ENCODE measurements around the gene FBXW5. TPM values are rescaled to one million over a fixed set of nuclear protein-coding genes. Genes with fewer than 3 reads are reported as not detected.

Gene FBXW5
- total RNA-seq, 1 experiment from 2014 or later: 88.0 TPM

DNA sequence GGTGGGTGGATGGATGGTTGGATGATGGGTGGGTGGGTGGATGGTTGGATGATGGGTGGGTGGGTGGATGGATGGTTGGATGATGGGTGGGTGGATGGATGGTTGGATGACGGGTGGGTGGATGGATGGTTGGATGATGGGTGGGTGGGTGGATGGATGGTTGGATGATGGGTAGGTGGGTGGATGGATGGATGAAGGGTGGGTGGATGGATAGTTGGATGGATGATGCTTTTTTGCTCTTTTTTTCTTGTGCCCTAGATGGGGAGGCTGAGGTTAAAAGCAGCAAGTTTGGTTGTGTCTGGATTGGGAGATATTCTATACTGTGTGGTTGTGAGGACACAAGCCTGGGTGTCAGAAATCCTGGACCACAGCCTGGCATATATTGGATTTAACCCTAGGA lies 12.9 kb upstream of the FBXW5 start:
- no peaks in the 10 kb centered on the region for H4K20me1 ChIP-seq (ENCODE audit: insufficient read depth)
- no peaks in the 10 kb centered on the region for H3K4me1 ChIP-seq (ENCODE audit: control insufficient read depth in 1 of 2, insufficient read depth in 2 of 2, low read length in 2 of 2)
- no peaks in the 10 kb centered on the region for H3K36me3 ChIP-seq (ENCODE audit: control insufficient read depth in 1 of 2, insufficient read depth in 2 of 2, low read length in 2 of 2)
- no TSS peak for BruUV-seq (replicated peaks)
- no peaks in the 10 kb centered on the region for H3K9me2 ChIP-seq (ENCODE audit: insufficient read depth)
- no peak for ATAC-seq
- H3K4me3 ChIP-seq (replicated peaks in 1 of 2; ENCODE audit: low read depth in 1 of 2, low read length in 2 of 2): no peak overlapping the region
- H2AFZ ChIP-seq (ENCODE audit: low read depth, low read length, poor library complexity, severe bottlenecking): no peak overlapping the region
- ChIA-PET CTCF (no interaction called here), RAD21 (ENCODE audit: low non-redundant PET in 1 of 2, low total read pairs in 2 of 2, uncharacterized antibody in 2 of 2, unreplicated experiment in 2 of 2) (no interaction called here), POLR2A (no interaction called here)
- no peak for DNase-seq (ENCODE audit: low read depth, low spot score)
- H3K27me3 ChIP-seq (ENCODE audit: insufficient read depth, low read length): no peaks in the 10 kb centered on the region
- no peak for TF ChIP-seq EZH2phosphoT487 (IDR thresholded peaks at IDR 0.05; ENCODE audit: borderline replicate concordance)
- intact Hi-C loops (cut with micrococcal nuclease): no loop called here
- no peaks in the 10 kb centered on the region for H3K79me2 ChIP-seq (ENCODE audit: insufficient read depth, low read length)
- no peak overlapping the region for H3K27ac ChIP-seq (ENCODE audit: low read depth, low read length)
- no peak overlapping the region for H3K9ac ChIP-seq (ENCODE audit: low read length)
- no peaks in the 10 kb centered on the region for H3K9me3 ChIP-seq (ENCODE audit: control insufficient read depth in 1 of 2, insufficient read depth in 1 of 2, low read depth in 1 of 2, low read length in 2 of 2)
- no peak overlapping the region for H3K4me2 ChIP-seq (ENCODE audit: low read length)

DNA sequence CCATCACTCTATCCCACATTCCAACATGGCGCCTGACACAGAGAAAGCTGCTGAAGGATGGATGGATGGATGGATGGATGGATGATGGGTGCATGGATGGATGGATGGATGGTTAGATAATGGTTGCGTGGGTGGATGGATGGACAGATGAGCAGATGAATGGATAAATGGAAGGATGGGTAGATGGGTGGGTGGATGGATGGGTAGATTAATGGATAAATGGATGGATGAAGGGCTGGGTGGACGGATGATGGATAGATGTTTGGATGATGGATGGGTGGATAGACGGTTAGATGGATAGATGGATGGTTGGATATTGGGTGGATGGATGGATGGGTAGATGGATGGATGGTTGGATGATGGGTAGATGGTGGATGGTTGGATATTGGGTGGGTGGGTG lies 12.1 kb upstream of the FBXW5 start:
- no peaks in the 10 kb centered on the region for H3K27me3 ChIP-seq (ENCODE audit: insufficient read depth, low read length)
- no peaks in the 10 kb centered on the region for H4K20me1 ChIP-seq (ENCODE audit: insufficient read depth)
- no peak overlapping the region for H3K27ac ChIP-seq (ENCODE audit: low read depth, low read length)
- intact Hi-C loops (cut with micrococcal nuclease): no loop called here
- H3K9me3 ChIP-seq (ENCODE audit: control insufficient read depth in 1 of 2, insufficient read depth in 1 of 2, low read depth in 1 of 2, low read length in 2 of 2): no peaks in the 10 kb centered on the region
- H3K36me3 ChIP-seq (ENCODE audit: control insufficient read depth in 1 of 2, insufficient read depth in 2 of 2, low read length in 2 of 2): no peaks in the 10 kb centered on the region
- ChIA-PET RAD21 (ENCODE audit: low non-redundant PET in 1 of 2, low total read pairs in 2 of 2, uncharacterized antibody in 2 of 2, unreplicated experiment in 2 of 2) (no interaction called here), CTCF (no interaction called here), POLR2A (no interaction called here)
- BruUV-seq (replicated peaks): no TSS peak
- TF ChIP-seq JUND (IDR thresholded peaks at IDR 0.05) (no peak), SIN3A (IDR thresholded peaks at IDR 0.05; ENCODE audit: low read depth) (no peak), RAD21 (IDR thresholded peaks at IDR 0.05; ENCODE audit: low read depth) (no peak), SP1 (IDR thresholded peaks at IDR 0.05; ENCODE audit: low read depth) (no peak), POLR2AphosphoS5 (IDR thresholded peaks at IDR 0.05; ENCODE audit: low read depth, low read length) (no peak), CEBPB (IDR thresholded peaks at IDR 0.05; ENCODE audit: low read depth) (no peak), ZFX (IDR thresholded peaks at IDR 0.05) (no peak), EZH2phosphoT487 (IDR thresholded peaks at IDR 0.05; ENCODE audit: borderline replicate concordance) (no peak)
- TF ChIP-seq, protein P1, sequence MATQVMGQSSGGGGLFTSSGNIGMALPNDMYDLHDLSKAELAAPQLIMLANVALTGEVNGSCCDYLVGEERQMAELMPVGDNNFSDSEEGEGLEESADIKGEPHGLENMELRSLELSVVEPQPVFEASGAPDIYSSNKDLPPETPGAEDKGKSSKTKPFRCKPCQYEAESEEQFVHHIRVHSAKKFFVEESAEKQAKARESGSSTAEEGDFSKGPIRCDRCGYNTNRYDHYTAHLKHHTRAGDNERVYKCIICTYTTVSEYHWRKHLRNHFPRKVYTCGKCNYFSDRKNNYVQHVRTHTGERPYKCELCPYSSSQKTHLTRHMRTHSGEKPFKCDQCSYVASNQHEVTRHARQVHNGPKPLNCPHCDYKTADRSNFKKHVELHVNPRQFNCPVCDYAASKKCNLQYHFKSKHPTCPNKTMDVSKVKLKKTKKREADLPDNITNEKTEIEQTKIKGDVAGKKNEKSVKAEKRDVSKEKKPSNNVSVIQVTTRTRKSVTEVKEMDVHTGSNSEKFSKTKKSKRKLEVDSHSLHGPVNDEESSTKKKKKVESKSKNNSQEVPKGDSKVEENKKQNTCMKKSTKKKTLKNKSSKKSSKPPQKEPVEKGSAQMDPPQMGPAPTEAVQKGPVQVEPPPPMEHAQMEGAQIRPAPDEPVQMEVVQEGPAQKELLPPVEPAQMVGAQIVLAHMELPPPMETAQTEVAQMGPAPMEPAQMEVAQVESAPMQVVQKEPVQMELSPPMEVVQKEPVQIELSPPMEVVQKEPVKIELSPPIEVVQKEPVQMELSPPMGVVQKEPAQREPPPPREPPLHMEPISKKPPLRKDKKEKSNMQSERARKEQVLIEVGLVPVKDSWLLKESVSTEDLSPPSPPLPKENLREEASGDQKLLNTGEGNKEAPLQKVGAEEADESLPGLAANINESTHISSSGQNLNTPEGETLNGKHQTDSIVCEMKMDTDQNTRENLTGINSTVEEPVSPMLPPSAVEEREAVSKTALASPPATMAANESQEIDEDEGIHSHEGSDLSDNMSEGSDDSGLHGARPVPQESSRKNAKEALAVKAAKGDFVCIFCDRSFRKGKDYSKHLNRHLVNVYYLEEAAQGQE (IDR thresholded peaks at IDR 0.05; ENCODE audit: low read depth): no peak
- TF ChIP-seq, protein P2, sequence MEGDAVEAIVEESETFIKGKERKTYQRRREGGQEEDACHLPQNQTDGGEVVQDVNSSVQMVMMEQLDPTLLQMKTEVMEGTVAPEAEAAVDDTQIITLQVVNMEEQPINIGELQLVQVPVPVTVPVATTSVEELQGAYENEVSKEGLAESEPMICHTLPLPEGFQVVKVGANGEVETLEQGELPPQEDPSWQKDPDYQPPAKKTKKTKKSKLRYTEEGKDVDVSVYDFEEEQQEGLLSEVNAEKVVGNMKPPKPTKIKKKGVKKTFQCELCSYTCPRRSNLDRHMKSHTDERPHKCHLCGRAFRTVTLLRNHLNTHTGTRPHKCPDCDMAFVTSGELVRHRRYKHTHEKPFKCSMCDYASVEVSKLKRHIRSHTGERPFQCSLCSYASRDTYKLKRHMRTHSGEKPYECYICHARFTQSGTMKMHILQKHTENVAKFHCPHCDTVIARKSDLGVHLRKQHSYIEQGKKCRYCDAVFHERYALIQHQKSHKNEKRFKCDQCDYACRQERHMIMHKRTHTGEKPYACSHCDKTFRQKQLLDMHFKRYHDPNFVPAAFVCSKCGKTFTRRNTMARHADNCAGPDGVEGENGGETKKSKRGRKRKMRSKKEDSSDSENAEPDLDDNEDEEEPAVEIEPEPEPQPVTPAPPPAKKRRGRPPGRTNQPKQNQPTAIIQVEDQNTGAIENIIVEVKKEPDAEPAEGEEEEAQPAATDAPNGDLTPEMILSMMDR (IDR thresholded peaks at IDR 0.05 in 2 of 3, conservative IDR thresholded peaks at IDR 0.05 in 1 of 3; ENCODE audit: borderline replicate concordance in 1 of 3, insufficient read depth in 1 of 3, low read depth in 2 of 3, low read length in 2 of 3): no peak
- TF ChIP-seq, protein P3, sequence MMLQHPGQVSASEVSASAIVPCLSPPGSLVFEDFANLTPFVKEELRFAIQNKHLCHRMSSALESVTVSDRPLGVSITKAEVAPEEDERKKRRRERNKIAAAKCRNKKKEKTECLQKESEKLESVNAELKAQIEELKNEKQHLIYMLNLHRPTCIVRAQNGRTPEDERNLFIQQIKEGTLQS (IDR thresholded peaks at IDR 0.05): no peak
- TF ChIP-seq, protein P4, sequence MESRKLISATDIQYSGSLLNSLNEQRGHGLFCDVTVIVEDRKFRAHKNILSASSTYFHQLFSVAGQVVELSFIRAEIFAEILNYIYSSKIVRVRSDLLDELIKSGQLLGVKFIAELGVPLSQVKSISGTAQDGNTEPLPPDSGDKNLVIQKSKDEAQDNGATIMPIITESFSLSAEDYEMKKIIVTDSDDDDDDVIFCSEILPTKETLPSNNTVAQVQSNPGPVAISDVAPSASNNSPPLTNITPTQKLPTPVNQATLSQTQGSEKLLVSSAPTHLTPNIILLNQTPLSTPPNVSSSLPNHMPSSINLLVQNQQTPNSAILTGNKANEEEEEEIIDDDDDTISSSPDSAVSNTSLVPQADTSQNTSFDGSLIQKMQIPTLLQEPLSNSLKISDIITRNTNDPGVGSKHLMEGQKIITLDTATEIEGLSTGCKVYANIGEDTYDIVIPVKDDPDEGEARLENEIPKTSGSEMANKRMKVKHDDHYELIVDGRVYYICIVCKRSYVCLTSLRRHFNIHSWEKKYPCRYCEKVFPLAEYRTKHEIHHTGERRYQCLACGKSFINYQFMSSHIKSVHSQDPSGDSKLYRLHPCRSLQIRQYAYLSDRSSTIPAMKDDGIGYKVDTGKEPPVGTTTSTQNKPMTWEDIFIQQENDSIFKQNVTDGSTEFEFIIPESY (IDR thresholded peaks at IDR 0.05; ENCODE audit: extremely low read depth, insufficient replicate concordance, low read length): no peak
- no peak overlapping the region for H3K4me2 ChIP-seq (ENCODE audit: low read length)
- H3K79me2 ChIP-seq (ENCODE audit: insufficient read depth, low read length): no peaks in the 10 kb centered on the region
- no peak overlapping the region for H3K4me3 ChIP-seq (replicated peaks in 1 of 2; ENCODE audit: low read depth in 1 of 2, low read length in 2 of 2)
- ATAC-seq (no peak), DNase-seq (ENCODE audit: low read depth, low spot score) (no peak)
- no peaks in the 10 kb centered on the region for H3K4me1 ChIP-seq (ENCODE audit: control insufficient read depth in 1 of 2, insufficient read depth in 2 of 2, low read length in 2 of 2)
- H3K9me2 ChIP-seq (ENCODE audit: insufficient read depth): no peaks in the 10 kb centered on the region
- H3K9ac ChIP-seq (ENCODE audit: low read length): no peak overlapping the region
- H2AFZ ChIP-seq (ENCODE audit: low read depth, low read length, poor library complexity, severe bottlenecking): no peak overlapping the region

Data from HCT116 (cell line).